Esophagus squamous epithelium (tissue), 4 donors: ENCODE results near the gene DNMT3A.

ENCODE experiments used
- CTCF ChIP-seq, 6 experiments: fragments of 450-650 bp in 4 of 6; fragments of 200-600 bp in 2 of 6; sonication (generic) in 2 of 6; IDR thresholded peaks; one replicate each; pipeline ENCODE4 v1.5.1; 2016 to 2019; ENCODE audit warnings: antibody characterized with exemption in 6 of 6, mild to moderate bottlenecking in 4 of 6, moderate library complexity in 4 of 6
- POLR2A ChIP-seq, 4 donors: fragments of 450-650 bp; IDR thresholded peaks; one replicate each; pipeline ENCODE4 v1.6.1; 2017; ENCODE audit warnings: antibody characterized with exemption in 4 of 4, mild to moderate bottlenecking in 4 of 4, moderate library complexity in 3 of 4

DNA sequence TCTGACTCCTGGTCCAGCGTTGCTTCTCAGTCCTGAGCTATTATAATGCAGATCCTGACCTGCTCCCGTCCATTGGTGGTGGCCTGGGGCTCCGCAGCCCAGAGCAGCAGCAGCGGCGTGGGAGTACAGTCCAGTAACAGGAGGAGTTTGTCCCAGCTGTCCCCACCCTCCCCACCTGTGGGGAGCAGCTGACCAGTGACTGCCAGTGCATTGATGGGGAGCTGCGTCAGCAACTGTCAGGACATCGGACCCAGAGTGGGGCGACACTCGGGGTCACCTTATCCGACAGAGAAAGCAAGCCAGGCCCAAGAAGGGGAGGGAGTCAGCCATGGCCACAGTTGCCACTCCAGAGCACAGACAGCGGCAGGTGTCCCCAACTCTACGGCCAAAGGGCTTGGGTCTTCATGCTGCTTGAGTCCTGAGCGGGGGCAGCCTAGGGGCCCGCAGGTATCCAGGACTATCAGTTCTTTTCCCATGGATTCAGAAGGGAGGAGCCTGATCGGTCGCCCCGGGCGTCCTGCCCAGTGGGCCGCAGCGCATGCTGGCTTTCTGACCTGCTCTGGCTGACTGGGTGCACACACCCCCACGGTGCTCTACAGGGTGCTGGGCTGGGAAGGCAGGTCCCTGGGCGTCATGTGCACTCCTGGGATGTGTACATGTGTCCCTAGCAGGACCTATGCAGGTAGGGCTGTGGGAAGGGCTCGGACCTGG lies 29.7 kb downstream of the DNMT3A start:
- TF ChIP-seq POLR2A (IDR thresholded peaks at IDR 0.05), result no peak
- no peak for TF ChIP-seq CTCF (IDR thresholded peaks at IDR 0.05)
